Measurements from ENCODE around the gene NUBPL.

NUBPL gene

DNA sequence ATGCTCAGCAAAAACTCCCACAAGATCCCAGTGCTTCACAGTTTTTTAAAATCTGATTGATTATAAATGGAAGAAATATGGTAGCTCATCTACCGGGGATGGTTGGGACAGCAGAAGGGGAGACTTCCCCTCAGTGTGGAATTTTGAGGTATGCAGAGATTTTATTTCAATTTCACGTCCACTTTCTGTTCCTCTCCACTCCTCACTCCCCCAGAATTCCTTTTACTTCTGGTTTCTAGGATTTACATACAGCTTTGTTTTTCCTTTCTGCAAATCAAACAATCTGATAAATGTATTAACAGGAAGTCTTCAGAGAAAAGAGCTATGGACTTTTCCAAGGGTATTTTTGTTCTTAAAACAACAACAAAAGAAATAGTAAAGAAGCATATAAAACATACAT, 334.4 kb downstream of the NUBPL start:
- no peak overlapping the region for H3K4me3 ChIP-seq (replicated peaks in 1 of 2; ENCODE audit: low read depth in 2 of 2, low read length in 2 of 2)
- TF ChIP-seq, protein P1, sequence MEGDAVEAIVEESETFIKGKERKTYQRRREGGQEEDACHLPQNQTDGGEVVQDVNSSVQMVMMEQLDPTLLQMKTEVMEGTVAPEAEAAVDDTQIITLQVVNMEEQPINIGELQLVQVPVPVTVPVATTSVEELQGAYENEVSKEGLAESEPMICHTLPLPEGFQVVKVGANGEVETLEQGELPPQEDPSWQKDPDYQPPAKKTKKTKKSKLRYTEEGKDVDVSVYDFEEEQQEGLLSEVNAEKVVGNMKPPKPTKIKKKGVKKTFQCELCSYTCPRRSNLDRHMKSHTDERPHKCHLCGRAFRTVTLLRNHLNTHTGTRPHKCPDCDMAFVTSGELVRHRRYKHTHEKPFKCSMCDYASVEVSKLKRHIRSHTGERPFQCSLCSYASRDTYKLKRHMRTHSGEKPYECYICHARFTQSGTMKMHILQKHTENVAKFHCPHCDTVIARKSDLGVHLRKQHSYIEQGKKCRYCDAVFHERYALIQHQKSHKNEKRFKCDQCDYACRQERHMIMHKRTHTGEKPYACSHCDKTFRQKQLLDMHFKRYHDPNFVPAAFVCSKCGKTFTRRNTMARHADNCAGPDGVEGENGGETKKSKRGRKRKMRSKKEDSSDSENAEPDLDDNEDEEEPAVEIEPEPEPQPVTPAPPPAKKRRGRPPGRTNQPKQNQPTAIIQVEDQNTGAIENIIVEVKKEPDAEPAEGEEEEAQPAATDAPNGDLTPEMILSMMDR (IDR thresholded peaks at IDR 0.05; ENCODE audit: low read depth, low read length), result no peak
- no peak for DNase-seq (ENCODE audit: low read depth in 2 of 2)

DNA sequence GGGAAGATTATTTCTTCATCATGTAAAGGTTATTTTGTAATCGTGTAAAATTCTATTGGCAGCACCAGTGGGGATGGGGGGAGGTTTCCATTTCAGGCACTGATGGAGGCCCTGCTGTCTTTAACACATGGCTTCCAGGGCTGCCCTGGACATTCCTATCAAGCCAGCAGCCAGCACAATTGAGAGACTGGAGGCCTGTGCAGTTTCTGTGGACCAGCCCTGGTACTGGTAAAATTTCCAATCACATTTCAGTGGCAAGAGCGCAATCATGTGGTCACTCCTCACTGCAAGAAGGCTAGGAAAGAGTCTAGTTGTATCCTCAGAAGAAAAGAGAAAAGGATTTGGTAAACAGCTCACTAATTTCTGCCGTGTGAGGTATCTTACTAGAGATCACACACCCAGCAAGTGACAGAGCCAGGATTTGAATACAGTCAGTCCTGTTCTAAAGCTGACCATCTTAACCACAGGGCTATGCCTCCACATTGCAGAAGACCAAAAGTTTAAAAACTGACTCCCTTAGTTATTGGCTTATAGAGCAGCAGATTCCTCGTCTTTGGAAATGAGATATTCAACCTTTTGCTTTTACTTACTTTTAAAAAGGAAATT, 336.5 kb downstream of the NUBPL start:
- TF ChIP-seq, protein P1 (IDR thresholded peaks at IDR 0.05; ENCODE audit: low read depth, low read length), result no peak
- DNase-seq (ENCODE audit: low read depth in 2 of 2), result peak; percentile 22 to 42

DNA sequence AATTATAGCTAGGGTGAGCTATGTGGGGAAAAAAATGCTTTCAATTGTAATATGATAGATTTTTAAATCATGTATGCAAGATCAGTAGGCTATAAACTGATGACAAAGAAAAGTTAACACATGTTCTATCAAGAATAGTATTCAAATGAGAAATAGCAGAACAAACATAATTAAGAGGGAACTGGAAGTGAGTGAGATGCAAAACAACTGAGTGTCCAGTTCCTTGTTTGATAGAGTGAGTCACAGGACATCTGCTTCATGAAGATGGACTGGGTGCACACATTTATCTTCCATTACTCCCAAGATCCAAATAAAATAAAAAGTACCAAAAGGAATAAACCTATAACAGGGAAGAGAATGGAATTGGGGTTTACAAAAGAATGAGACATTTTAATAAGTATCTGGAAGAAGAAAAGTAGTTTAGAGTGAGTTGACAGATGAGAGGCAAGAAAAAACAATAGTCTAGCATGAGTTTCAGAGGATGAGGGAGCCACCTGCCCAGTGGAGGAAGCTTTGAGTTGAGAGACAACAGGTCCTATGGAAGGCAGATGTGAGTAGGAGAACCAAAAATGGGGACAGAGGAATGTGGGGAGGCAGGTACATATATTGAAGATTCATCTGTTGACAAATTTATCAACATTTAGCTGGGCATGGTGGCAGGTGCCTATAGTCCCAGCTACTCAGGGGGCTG, 337.8 kb downstream of the NUBPL start:
- no peak overlapping the region for H3K4me3 ChIP-seq (replicated peaks in 1 of 2; ENCODE audit: low read depth in 2 of 2, low read length in 2 of 2)
- TF ChIP-seq, protein P1 (IDR thresholded peaks at IDR 0.05; ENCODE audit: low read depth, low read length), result no peak
- DNase-seq (ENCODE audit: low read depth in 2 of 2), result no peak

More for the DNA sequence above, 336.5 kb downstream of the NUBPL start:
- no peak overlapping the region for H3K4me3 ChIP-seq (replicated peaks in 1 of 2; ENCODE audit: low read depth in 2 of 2, low read length in 2 of 2)

DNA sequence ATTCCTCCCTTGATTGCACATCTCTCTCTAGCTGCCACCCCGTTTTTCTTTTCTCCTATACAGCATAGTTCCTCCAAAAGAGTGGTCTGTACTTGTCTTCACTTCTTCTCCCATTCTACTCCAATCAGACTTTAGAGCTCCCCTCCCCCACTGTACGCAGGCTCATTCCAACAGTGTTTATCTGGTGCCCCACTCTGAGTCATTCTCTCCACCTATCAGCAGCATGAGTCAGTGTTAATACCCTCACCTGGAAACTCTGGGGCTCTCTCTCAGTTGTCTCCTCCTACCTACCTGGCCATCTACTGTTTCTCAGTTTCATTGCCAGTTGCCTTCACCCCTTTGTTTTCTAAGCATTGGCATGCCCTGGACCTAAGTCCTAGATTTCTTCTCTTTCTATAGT, 340.8 kb downstream of the NUBPL start:
- H3K4me3 ChIP-seq (replicated peaks in 1 of 2; ENCODE audit: low read depth in 2 of 2, low read length in 2 of 2), result no peak overlapping the region
- TF ChIP-seq, protein P1 (IDR thresholded peaks at IDR 0.05; ENCODE audit: low read depth, low read length), result no peak
- DNase-seq (ENCODE audit: low read depth in 2 of 2), result no peak

DNA sequence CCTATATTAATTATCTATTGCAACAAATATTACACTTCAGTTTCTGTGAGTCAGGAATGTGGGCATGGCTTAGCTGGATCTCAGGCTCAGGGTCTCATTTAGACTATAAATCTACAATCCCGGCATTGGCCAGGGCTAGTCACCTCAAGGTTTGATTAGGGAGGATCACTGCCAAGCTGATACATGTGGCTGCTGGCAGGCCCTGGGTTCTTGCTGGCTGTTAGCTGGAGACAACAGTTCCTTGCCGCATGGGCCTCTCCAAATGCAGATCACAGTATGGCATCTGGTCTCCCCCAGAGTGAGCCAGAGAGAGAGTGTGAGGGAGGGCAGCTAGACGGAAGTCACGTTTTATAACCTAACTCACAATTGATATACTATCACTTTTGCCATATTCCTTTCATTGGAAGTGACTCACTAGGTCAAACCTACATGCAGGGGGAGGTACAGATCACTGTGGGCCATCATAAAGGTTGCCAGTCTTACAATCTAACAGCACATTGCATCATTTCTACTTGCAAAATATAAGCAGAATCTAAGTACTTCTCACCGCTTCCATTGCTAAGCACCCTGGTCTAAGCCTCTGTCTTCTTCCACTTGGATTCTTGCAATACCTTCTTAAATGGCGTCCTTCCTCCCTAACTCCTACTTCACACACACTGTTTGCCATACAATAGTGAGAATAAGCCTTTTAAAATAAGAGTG, 341.9 kb downstream of the NUBPL start:
- H3K4me3 ChIP-seq (replicated peaks in 1 of 2; ENCODE audit: low read depth in 2 of 2, low read length in 2 of 2), result no peak overlapping the region
- DNase-seq (ENCODE audit: low read depth in 2 of 2), result no peak
- TF ChIP-seq, protein P1 (IDR thresholded peaks at IDR 0.05; ENCODE audit: low read depth, low read length), result no peak

DNA sequence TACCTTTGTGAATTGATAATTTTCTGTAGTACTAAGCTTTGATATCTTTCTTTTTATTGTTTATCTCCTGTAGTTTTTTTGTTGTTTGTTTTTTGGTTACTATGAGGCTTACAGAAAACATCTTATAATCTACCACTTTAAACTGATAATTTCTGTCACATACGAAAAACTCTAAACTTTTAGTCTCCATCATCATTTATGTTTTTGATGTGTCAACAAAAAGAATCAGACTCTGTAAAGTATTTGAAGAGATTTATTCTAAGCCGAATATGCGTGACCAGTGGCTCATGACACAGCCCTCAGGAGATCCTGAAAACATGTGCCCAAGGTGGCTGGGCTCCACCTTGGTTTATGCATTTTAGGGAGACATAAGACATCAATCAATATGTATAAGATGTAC, 348.8 kb downstream of the NUBPL start:
- TF ChIP-seq, protein P1 (IDR thresholded peaks at IDR 0.05; ENCODE audit: low read depth, low read length), result no peak
- no peak overlapping the region for H3K4me3 ChIP-seq (replicated peaks in 1 of 2; ENCODE audit: low read depth in 2 of 2, low read length in 2 of 2)
- no peak for DNase-seq (ENCODE audit: low read depth in 2 of 2)
